Fibroblast of upper back skin (primary cell): ENCODE measurements around the gene FAM117B.
"Not testable (repeated sequence)": the region's sequence is repeated elsewhere in the genome, so short reads cannot be mapped to it uniquely, and the experiment has no call there.

Source experiments
- DNase-seq: peaks from one replicate; pipeline ENCODE4 v3.0.0-alpha.2; 2013

FAM117B gene

GRCh38 chr2:202639231-202639630, 4.5 kb downstream of the FAM117B start:
- no peak for DNase-seq

GRCh38 chr2:202642567-202642966, 7.8 kb downstream of the FAM117B start:
- DNase-seq: no peak

GRCh38 chr2:202643012-202643858, 8.5 kb downstream of the FAM117B start:
- DNase-seq: no peak

- DNase-seq: no peak
Observed at GRCh38 chr2:202652119-202652518, 17.4 kb downstream of the FAM117B start.

GRCh38 chr2:202653890-202654289, 19.1 kb downstream of the FAM117B start:
- DNase-seq: no peak

GRCh38 chr2:202657876-202658275, 23.1 kb downstream of the FAM117B start:
- no peak for DNase-seq

- DNase-seq: no peak
Observed at GRCh38 chr2:202660796-202661195, 26.0 kb downstream of the FAM117B start.

GRCh38 chr2:202669841-202670240, 35.1 kb downstream of the FAM117B start:
- DNase-seq: no peak

- DNase-seq: no peak
Observed at GRCh38 chr2:202671317-202672035, 36.7 kb downstream of the FAM117B start.

GRCh38 chr2:202675097-202675496, 40.3 kb downstream of the FAM117B start:
- not testable (repeated sequence) for DNase-seq

- no peak for DNase-seq
Observed at GRCh38 chr2:202679980-202680379, 45.2 kb downstream of the FAM117B start.

- DNase-seq: no peak
Observed at GRCh38 chr2:202680512-202680911, 45.7 kb downstream of the FAM117B start.

- DNase-seq: no peak
Observed at GRCh38 chr2:202681688-202682205, 47.0 kb downstream of the FAM117B start.

- no peak for DNase-seq
Observed at GRCh38 chr2:202682274-202682673, 47.5 kb downstream of the FAM117B start.

- no peak for DNase-seq
Observed at GRCh38 chr2:202687276-202687675, 52.5 kb downstream of the FAM117B start.

- DNase-seq: no peak
Observed at GRCh38 chr2:202689459-202689858, 54.7 kb downstream of the FAM117B start.

GRCh38 chr2:202689898-202690297, 55.1 kb downstream of the FAM117B start:
- no peak for DNase-seq

GRCh38 chr2:202690321-202690900, 55.6 kb downstream of the FAM117B start:
- DNase-seq: no peak

- no peak for DNase-seq
Observed at GRCh38 chr2:202693503-202693902, 58.7 kb downstream of the FAM117B start.

- DNase-seq: no peak
Observed at GRCh38 chr2:202695166-202695565, 60.4 kb downstream of the FAM117B start.

GRCh38 chr2:202700075-202700901, 65.5 kb downstream of the FAM117B start:
- DNase-seq: no peak

GRCh38 chr2:202703091-202703490, 68.3 kb downstream of the FAM117B start:
- DNase-seq: no peak

GRCh38 chr2:202704248-202704647, 69.5 kb downstream of the FAM117B start:
- no peak for DNase-seq
